ENCODE data around the gene RLN1. TPM values are rescaled to one million over a fixed set of nuclear protein-coding genes. Genes with fewer than 3 reads are reported as not detected.

Gene RLN1
- total and polyA plus RNA-seq, 2 of the 13 experiments (the other 11 are each of a cell fraction or from before 2014, with no cell fraction given) = not detected

- no peak for DNase-seq (ENCODE audit: low spot score)
These were observed 49.5 kb upstream of the RLN1 start for GRCh38 chr9:5389109-5389732.

More at GRCh38 chr9:5389109-5389732, 49.5 kb upstream of the RLN1 start:
- H3K36me3 ChIP-seq (replicated peaks in 1 of 2; ENCODE audit: control insufficient read depth in 1 of 2, insufficient read depth in 2 of 2, low read length in 2 of 2) = no peaks in the 10 kb centered on the region
- intact Hi-C loops (cut with micrococcal nuclease; ENCODE audit: unreplicated experiment) = no loop called here
- H3K4me1 ChIP-seq (ENCODE audit: insufficient read depth, low read length) = no peaks in the 10 kb centered on the region
- no peak for FAIRE-seq
- no peak overlapping the region for H3K27ac ChIP-seq (ENCODE audit: extremely low read length, insufficient read depth, low read length)
- POLR2A ChIA-PET = no interaction called here
- no peak overlapping the region for H3K9ac ChIP-seq (ENCODE audit: insufficient read depth, low read depth, low read length)
- no peaks in the 10 kb centered on the region for H3K9me3 ChIP-seq (ENCODE audit: low read length)
- no peak overlapping the region for H3K4me2 ChIP-seq (ENCODE audit: low read depth, low read length)
- in situ Hi-C loops (cut with HindIII; ENCODE audit: extremely low pct_ligation_motif_present, low pct_unique_long_range_greater_than_20kb) = no loop called here
- H3K27me3 ChIP-seq (ENCODE audit: control insufficient read depth in 1 of 2, insufficient read depth in 2 of 2, low read length in 2 of 2) = no peaks in the 10 kb centered on the region
- 54% methylated on average over 3 of the region's 3 CpGs for WGBS (ENCODE audit: low lambda C conversion rate)
- no TSS peak for BruUV-seq (replicated peaks)
- no peak for TF ChIP-seq TAF1 (CRISPR knock-in tag; IDR thresholded peaks at IDR 0.05)
- TF ChIP-seq ISL2 (CRISPR knock-in tag; IDR thresholded peaks at IDR 0.05) = no peak
- no peak for TF ChIP-seq MNT (IDR thresholded peaks at IDR 0.05)
- no peak for TF ChIP-seq ZNF883 (CRISPR knock-in tag; IDR thresholded peaks at IDR 0.05; ENCODE audit: not compliant biosample characterization)
- no peak for TF ChIP-seq ATF4 (CRISPR knock-in tag; IDR thresholded peaks at IDR 0.05)
- no peak for TF ChIP-seq STAG1 (CRISPR knock-in tag; IDR thresholded peaks at IDR 0.05)
- TF ChIP-seq CAMTA2 (CRISPR knock-in tag; IDR thresholded peaks at IDR 0.05; ENCODE audit: borderline replicate concordance) = no peak
- no peaks in the 10 kb centered on the region for H3K79me2 ChIP-seq (ENCODE audit: insufficient read depth, low read length)
- no peak overlapping the region for H3K4me3 ChIP-seq (replicated peaks in 1 of 3; ENCODE audit: insufficient read depth in 1 of 3, low read depth in 2 of 3, low read length in 3 of 3)
- CTCF ChIA-PET (ENCODE audit: low intra/inter-chr PET ratio, low total read pairs) = no interaction called here
- H4K20me1 ChIP-seq (ENCODE audit: insufficient read depth, low read length) = no peaks in the 10 kb centered on the region
- H2AFZ ChIP-seq (ENCODE audit: low read length) = no peak overlapping the region
- ATAC-seq = no peak

Data from HepG2 (cell line).